Keratinocyte (primary cell): Measurements from ENCODE around the gene ACOT7. TPM values are rescaled to one million over a fixed set of nuclear protein-coding genes. Genes with fewer than 3 reads are reported as not detected.

Experiments used
- DNase-seq: peaks from one replicate; pipeline ENCODE4 v3.0.0-alpha.2; 2011; ENCODE audit warnings: low read depth, missing footprints, low spot score
- FAIRE-seq: peaks from 2 replicates; lab custom pipeline; 2011; peaks lifted over from hg19 to GRCh38; lab: Jason Lieb, UNC
- H2AFZ ChIP-seq: 2 replicates; pipeline ENCODE4 v1.6.0; 2012; ENCODE audit warnings: low read length, control low read depth, inconsistent platforms; ENCODE audit not compliant: control insufficient read depth
- H3K27ac ChIP-seq: 2 replicates; pipeline ENCODE4 v1.5.1; 2011; ENCODE audit warnings: low read length; ENCODE audit not compliant: control insufficient read depth, insufficient read depth
- H3K27me3 ChIP-seq: 3 replicates; pipeline ENCODE4 v1.6.0; 2011; ENCODE audit warnings: low read length; ENCODE audit not compliant: control insufficient read depth, insufficient read depth; ENCODE audit errors: extremely low read depth
- H3K36me3 ChIP-seq, 2 experiments: 2 replicates in 1 of 2; 3 replicates in 1 of 2; pipeline ENCODE4 v1.5.1; 2011; ENCODE audit warnings: low read length in 2 of 2, mild to moderate bottlenecking in 1 of 2; ENCODE audit not compliant: control insufficient read depth in 2 of 2, insufficient read depth in 2 of 2; ENCODE audit errors: extremely low read depth in 1 of 2
- H3K4me1 ChIP-seq: 3 replicates; pipeline ENCODE4 v1.5.1; 2011; ENCODE audit warnings: low read length; ENCODE audit not compliant: control insufficient read depth, insufficient read depth; ENCODE audit errors: extremely low read depth
- H3K4me2 ChIP-seq: 3 replicates; pipeline ENCODE4 v1.6.0; 2011; ENCODE audit warnings: low read depth, low read length; ENCODE audit not compliant: control insufficient read depth, insufficient read depth; ENCODE audit errors: extremely low read depth
- H3K4me3 ChIP-seq, 3 experiments: fragments of 200-600 bp in 1 of 3; sonication (generic) in 1 of 3; 2 replicates in 2 of 3; 3 replicates in 1 of 3; pipeline ENCODE4 v1.5.1; 2011 to 2016; ENCODE audit warnings: low read length in 3 of 3, mild to moderate bottlenecking in 3 of 3, control low read depth in 2 of 3, inconsistent platforms in 1 of 3, low read depth in 1 of 3, mixed read lengths in 1 of 3, mixed run types in 1 of 3, moderate library complexity in 1 of 3; ENCODE audit not compliant: control insufficient read depth in 2 of 3, insufficient read depth in 2 of 3; ENCODE audit errors: extremely low read depth in 1 of 3
- H3K79me2 ChIP-seq: 2 replicates; pipeline ENCODE4 v1.6.0; 2012; ENCODE audit warnings: low read length; ENCODE audit not compliant: control insufficient read depth, insufficient read depth
- H3K9ac ChIP-seq: 3 replicates; pipeline ENCODE4 v1.6.0; 2011; ENCODE audit warnings: low read length; ENCODE audit not compliant: control insufficient read depth, insufficient read depth; ENCODE audit errors: extremely low read depth
- H3K9me1 ChIP-seq: 3 replicates; pipeline ENCODE4 v1.6.0; 2011; ENCODE audit warnings: low read length; ENCODE audit not compliant: control insufficient read depth, insufficient read depth; ENCODE audit errors: extremely low read depth
- H3K9me3 ChIP-seq: 2 replicates; pipeline ENCODE4 v1.5.1; 2012; ENCODE audit warnings: low read depth, low read length; ENCODE audit not compliant: control insufficient read depth
- H4K20me1 ChIP-seq: 3 replicates; pipeline ENCODE4 v1.6.0; 2011; ENCODE audit warnings: low read length; ENCODE audit not compliant: control insufficient read depth, insufficient read depth; ENCODE audit errors: extremely low read depth
- CTCF ChIP-seq, 3 experiments: IDR thresholded peaks in 1 of 3; conservative IDR thresholded peaks in 1 of 3; optimal IDR thresholded peaks in 1 of 3; 2 replicates in 2 of 3; 3 replicates in 1 of 3; pipeline versions ENCODE3 to v1.5.1; 2011; ENCODE audit warnings: low read length in 3 of 3, mild to moderate bottlenecking in 3 of 3, moderate library complexity in 2 of 3, control low read depth in 1 of 3, inconsistent platforms in 1 of 3; ENCODE audit not compliant: insufficient read depth in 2 of 3; ENCODE audit errors: extremely low read depth in 1 of 3
- EZH2 ChIP-seq: IDR thresholded peaks from one replicate; pipeline ENCODE4 v1.6.1; 2012; ENCODE audit warnings: inconsistent platforms, mild to moderate bottlenecking, low read length, moderate library complexity
- dilution Hi-C: fragments of 300-500 bp; cut with MboI; formaldehyde crosslinking; loops from one replicate; pipeline ENCODE4 v1.7.0; 2020; ENCODE audit warnings: low sequenced_read_pairs; ENCODE audit not compliant: extremely low pct_ligation_motif_present
- polyA plus RNA-seq, 5 experiments: library from polyadenylated mRNA; depleted of rRNA in 3 of 5; stranded (reverse) in 3 of 5; stranded (forward) in 1 of 5; unstranded in 1 of 5; fragments of >200 nt; gene quantifications; 1 replicate in 1 of 5; 2 replicates in 3 of 5; 3 replicates in 1 of 5; pipeline versions ENCODE4 v1.2.1 to v1.2.3, GENCODE V29; 2011 to 2012; ENCODE audit warnings: missing spikeins in 2 of 5, low read depth in 1 of 5, low replicate concordance in 1 of 5

Gene ACOT7
- polyA plus RNA-seq, 1 donor (not counting 4 experiments of a cell fraction or from before 2014, with no cell fraction given) = 226 TPM

GRCh38 chr1:6421266-6421665 lies 27.7 kb upstream of the ACOT7 start:
- Histone ChIP-seq H3K4me2 (no peak overlapping the region), H3K4me3 (no peak overlapping the region), H4K20me1 (no peaks in the 10 kb centered on the region), H3K79me2 (peaks cover 16% of the 10 kb centered on the region), H3K9ac (no peak overlapping the region), H3K27me3 (peaks cover 18% of the 10 kb centered on the region), H3K4me1 (peaks cover 68% of the 10 kb centered on the region), H2AFZ (no peak overlapping the region), H3K9me1 (no peaks in the 10 kb centered on the region), H3K27ac (no peak overlapping the region), H3K9me3 (no peaks in the 10 kb centered on the region), H3K36me3 (no peaks in the 10 kb centered on the region)
- no peak for DNase-seq
- dilution Hi-C loops = no loop called here
- no peak for TF ChIP-seq EZH2
- no peak for TF ChIP-seq CTCF (optimal IDR thresholded peaks at IDR 0.05 in 1 of 3, IDR thresholded peaks at IDR 0.05 in 1 of 3, conservative IDR thresholded peaks at IDR 0.05 in 1 of 3; ENCODE audit: extremely low read depth in 1 of 3, insufficient read depth in 2 of 3, low read length in 3 of 3)
- FAIRE-seq = no peak

GRCh38 chr1:6420454-6421042 lies 27.0 kb upstream of the ACOT7 start:
- H4K20me1 ChIP-seq = no peaks in the 10 kb centered on the region
- peaks cover 18% of the 10 kb centered on the region for H3K27me3 ChIP-seq
- no peaks in the 10 kb centered on the region for H3K9me1 ChIP-seq
- peaks cover 16% of the 10 kb centered on the region for H3K79me2 ChIP-seq
- no peaks in the 10 kb centered on the region for H3K36me3 ChIP-seq
- peaks cover 68% of the 10 kb centered on the region for H3K4me1 ChIP-seq
- TF ChIP-seq EZH2 (no peak), CTCF (optimal IDR thresholded peaks at IDR 0.05 in 1 of 3, IDR thresholded peaks at IDR 0.05 in 1 of 3, conservative IDR thresholded peaks at IDR 0.05 in 1 of 3; ENCODE audit: extremely low read depth in 1 of 3, insufficient read depth in 2 of 3, low read length in 3 of 3) (no peak)
- dilution Hi-C loops = no loop called here
- peak overlapping the region in 1 of 3 experiments; percentile 50 for H3K4me3 ChIP-seq
- no peak for FAIRE-seq
- peak overlapping the region; percentile 75 for H3K9ac ChIP-seq
- H3K4me2 ChIP-seq = peak overlapping the region; percentile 83
- no peak overlapping the region for H3K27ac ChIP-seq
- H3K9me3 ChIP-seq = no peaks in the 10 kb centered on the region
- no peak overlapping the region for H2AFZ ChIP-seq
- DNase-seq = no peak
